HG02852 (cell line): ENCODE results near the gene DCDC2C.

Experiments used
- ATAC-seq: cut with Tn5 transposase; IDR thresholded peaks from one replicate; pipeline ENCODE4 v1.9.1; 2021; ENCODE audit warnings: mild to moderate bottlenecking, moderate library complexity; ENCODE audit not compliant: unreplicated experiment

The DCDC2C gene

GRCh38 chr2:3876221-3876620 lies 172.8 kb downstream of the DCDC2C start:
- ATAC-seq: no peak

- ATAC-seq: no peak
Measured at GRCh38 chr2:3876685-3877084, 173.3 kb downstream of the DCDC2C start.

- no peak for ATAC-seq
Measured at GRCh38 chr2:3885629-3886628, 182.6 kb downstream of the DCDC2C start.

- no peak for ATAC-seq
Measured at GRCh38 chr2:3895021-3895420, 191.6 kb downstream of the DCDC2C start.
